GM19438 (cell line): ENCODE results near the gene CCT6A.
A peak's percentile ranks its signal among the peaks of the same experiment; 100 is the strongest.
"Not testable (repeated sequence)": the region's sequence is repeated elsewhere in the genome, so short reads cannot be mapped to it uniquely, and the experiment has no call there.

ENCODE experiments used
- ATAC-seq: cut with Tn5 transposase; IDR thresholded peaks from one replicate; pipeline ENCODE4 v1.9.1; 2021; ENCODE audit warnings: low read depth; ENCODE audit not compliant: unreplicated experiment

Gene CCT6A, protein sequence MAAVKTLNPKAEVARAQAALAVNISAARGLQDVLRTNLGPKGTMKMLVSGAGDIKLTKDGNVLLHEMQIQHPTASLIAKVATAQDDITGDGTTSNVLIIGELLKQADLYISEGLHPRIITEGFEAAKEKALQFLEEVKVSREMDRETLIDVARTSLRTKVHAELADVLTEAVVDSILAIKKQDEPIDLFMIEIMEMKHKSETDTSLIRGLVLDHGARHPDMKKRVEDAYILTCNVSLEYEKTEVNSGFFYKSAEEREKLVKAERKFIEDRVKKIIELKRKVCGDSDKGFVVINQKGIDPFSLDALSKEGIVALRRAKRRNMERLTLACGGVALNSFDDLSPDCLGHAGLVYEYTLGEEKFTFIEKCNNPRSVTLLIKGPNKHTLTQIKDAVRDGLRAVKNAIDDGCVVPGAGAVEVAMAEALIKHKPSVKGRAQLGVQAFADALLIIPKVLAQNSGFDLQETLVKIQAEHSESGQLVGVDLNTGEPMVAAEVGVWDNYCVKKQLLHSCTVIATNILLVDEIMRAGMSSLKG

DNA sequence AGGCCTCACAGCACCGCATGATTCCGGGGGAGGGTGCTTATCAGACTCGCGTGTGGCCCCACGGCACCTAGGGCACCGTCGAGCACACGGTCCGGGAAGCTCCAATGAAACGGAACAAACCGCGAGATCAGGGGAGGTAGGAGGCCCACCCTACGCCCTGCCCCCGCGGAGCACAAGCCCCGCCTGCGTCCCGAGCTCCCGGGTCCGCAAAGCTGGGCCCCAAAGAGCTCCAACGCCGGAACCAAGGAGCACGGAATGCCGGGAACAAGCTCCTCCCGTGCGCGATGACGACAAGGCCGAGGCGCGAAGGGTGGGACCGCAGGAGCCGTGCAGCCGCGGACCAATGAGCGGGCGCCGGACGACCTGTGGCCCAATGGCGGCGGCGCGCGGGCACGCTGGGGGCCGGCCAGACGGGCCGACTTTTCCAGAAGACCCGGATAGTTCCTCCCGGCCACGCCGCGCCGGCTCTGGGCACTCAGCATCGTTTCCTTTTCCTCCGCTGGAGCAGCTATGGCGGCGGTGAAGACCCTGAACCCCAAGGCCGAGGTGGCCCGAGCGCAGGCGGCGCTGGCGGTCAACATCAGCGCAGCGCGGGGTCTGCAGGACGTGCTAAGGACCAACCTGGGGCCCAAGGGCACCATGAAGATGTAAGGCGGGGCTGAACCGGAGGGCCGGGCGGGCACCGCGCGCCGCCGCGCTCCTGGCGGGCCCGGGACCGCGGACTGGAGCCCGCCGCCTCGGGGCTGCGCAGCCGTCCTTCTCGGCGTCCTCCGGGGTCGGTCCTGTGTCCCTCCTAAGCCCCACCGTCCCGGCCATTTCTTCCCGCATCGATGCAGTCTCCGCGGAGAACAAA is at the start of gene CCT6A, which contains the start of gene PSPH:
CCT6A (plus strand) TSS at position 427 of the 853 bp plus-strand sequence; CDS start at position 511, 84 bp downstream.
PSPH (minus strand) TSS at position 106 of the 853 bp plus-strand sequence. CDS start 30,232 bp downstream, outside the sequence.
- ATAC-seq, result peak; percentile 95

GRCh38 chr7:56003749-56004148 is 47.8 kb upstream of the CCT6A start:
- ATAC-seq, result no peak

DNA sequence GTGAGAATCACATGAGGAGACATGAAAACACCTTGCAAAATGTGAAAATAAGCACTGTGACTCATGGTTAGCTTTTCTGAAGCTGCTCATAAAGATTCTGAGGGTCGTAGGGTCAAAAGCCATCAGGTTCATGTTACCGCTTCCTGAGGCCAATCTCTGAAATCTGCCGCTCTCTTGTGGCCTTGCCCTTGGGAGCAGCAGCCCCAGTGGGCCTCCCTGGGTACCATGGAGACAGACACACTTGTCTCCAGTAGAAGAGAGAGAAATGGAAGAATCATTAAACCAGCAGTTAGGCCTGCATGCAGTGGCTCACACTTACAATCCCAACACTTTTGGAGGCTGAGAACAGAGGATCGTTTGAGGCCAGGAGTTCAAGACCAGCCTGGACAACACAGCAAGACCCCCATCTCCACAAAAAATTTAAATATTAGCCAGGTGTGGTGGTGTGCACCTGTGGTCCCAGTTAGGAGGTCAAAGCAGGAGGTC is 44.4 kb upstream of the CCT6A start:
- ATAC-seq, result no peak

- no peak for ATAC-seq
Measured at GRCh38 chr7:56007891-56008290, 43.7 kb upstream of the CCT6A start.

DNA sequence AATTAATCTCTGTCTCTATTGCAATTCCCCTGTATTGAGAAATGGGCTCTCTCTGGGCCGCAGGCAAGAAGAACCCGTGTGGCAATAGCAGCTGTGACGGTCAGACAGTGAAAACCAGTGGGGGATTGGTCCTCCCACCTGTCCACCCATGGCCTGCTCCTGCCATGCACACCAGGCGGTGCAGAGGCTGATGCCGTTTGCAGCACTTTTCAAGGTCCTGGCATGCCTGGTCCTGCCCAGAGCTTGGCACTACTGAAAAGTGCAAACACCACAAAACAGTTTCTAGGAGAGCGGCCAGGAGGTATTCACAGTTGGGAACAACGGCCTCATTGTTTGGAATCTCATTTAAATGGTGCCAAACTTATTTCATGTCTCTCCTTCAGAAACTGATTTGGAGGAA is 41.9 kb upstream of the CCT6A start:
- ATAC-seq, result no peak

- ATAC-seq, result not testable (repeated sequence)
Measured at GRCh38 chr7:56017015-56017414, 34.5 kb upstream of the CCT6A start.

DNA sequence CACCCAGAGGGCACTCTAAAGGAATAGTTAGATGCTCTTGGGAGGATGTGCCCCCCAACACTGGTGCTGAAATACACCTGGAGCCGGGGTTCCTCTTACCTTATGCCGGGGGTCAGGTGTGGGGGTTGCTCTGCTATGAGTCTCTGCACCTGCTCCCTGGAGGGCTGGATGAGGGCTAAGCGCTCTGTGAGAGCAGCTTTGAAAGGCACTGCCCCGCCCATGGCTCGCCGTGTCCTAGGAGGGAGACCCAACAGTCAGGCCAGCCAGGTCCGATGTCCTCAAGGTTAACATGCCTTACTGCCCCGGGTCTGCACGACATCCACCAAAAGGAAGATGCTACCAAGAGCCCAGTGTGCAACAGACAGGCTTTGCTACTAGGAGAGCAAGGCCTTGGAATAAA is 32.1 kb upstream of the CCT6A start:
- ATAC-seq, result no peak

GRCh38 chr7:56023500-56023899 is 28.1 kb upstream of the CCT6A start:
- no peak for ATAC-seq

DNA sequence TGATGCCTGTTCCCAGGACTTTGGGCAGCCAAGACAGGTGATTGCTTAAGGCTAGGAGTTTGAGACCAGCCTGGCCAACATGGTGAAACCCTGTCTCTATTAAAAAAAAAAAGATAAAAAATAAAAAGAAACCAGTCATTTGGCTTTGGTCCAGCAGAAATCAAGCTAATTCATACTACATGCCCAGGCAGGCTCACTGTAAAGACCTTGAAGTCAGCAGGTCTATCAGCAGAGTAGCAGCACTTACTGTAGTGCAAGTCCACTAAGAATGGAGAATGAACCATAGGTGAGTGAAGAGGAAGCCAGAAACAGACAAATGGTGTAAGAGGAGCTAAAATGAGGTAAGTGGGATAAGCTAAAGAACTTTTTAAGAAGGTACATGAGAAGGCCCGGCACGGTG is 25.0 kb upstream of the CCT6A start:
- no peak for ATAC-seq

- ATAC-seq, result no peak
Measured at GRCh38 chr7:56028942-56029630, 22.5 kb upstream of the CCT6A start.

DNA sequence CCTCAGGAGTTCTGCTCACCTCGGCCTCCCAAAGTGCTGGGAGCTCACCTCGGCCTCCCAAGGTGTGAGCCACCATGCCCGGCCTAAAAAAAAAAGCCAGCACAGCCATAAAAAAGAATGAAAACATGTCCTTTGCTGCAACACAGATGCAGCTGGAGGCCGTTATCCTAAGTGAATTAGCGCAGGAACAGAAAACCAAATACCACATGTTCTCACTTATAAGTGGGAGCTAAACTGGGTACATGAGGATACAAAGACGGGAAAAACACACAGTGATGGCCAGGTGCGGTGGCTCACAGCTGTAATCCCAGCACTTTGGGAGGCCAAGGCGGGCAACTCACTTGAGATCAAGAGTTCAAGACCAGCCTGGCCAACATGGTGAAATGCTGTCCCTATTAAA is 21.2 kb upstream of the CCT6A start:
- ATAC-seq, result no peak

- ATAC-seq, result not testable (repeated sequence)
Measured at GRCh38 chr7:56031556-56031955, 20.0 kb upstream of the CCT6A start.

DNA sequence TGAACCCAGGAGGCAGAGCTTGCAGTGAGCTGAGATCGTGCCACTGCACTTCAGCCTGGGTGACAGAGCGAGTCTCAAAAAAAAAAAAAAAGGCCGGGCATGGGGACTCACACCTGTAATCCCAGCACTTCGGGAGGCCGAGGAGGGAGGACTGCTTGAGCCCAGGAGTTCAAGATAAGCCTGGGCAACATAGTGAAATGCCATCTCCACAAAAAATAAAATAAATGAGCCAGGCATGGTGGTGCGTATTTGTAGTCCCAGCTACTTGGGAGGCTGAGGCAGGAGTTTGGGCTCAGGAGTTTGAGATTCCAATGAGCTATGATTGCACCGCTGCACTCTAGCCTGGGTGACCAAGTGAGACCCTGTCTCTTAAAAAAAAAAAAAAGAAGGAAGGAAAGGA is 19.0 kb upstream of the CCT6A start:
- not testable (repeated sequence) for ATAC-seq

DNA sequence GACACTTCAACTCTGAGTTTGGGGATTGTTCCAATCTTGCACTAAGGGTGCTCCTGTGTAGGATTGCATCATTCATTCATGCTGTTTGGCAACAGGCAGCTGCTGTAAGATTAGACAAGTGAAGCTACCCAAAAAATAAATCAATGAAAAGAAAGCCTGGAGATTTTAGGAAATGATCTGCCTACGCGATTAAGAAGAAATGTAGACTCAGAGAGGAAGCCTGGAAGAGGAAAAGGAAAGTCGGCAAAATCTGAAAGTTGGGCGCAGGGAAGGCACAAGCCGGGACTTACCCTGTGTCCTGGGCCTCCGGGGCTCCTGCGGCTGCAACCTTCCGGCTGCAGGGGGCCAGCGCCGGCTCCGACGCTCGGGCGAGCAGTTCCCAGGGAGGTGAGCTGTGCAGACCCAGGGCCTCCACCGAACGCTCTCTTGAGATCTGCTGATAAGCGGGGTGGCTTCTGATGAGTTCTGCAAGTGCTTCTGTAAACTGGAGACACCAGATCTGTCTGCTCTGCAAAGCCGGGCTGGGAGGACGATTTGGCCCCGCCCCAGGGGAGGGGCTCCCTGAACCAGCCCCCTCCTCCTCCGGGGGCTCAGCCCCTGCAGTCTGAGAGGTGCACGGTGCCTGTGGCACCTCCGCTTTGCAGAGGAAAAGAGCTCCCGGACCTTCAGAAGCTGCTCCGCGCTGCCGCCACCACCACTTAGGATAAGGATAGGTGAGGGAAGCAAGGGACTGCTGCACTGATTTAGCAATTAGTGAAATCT is 17.7 kb upstream of the CCT6A start:
- ATAC-seq, result peak; percentile 98

DNA sequence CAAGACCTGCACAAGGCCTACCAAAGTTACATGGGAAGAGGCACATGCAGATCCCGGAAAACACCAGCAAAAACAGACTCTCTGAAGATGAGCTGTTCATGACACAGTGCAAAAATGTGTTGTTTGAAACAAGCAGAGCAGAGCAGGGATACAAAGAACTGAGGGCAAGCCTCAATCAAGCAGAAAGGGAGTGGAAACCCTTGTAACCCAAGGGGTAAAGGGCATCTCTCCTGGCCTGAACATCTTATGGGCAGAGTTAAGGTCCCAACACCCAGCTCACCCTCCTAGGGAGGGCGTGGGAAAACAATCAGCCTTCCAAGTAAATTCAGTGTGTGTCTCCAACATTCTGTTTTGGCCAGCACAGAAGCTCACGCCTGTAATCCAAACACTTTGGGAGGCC is 10.8 kb upstream of the CCT6A start:
- ATAC-seq, result no peak

DNA sequence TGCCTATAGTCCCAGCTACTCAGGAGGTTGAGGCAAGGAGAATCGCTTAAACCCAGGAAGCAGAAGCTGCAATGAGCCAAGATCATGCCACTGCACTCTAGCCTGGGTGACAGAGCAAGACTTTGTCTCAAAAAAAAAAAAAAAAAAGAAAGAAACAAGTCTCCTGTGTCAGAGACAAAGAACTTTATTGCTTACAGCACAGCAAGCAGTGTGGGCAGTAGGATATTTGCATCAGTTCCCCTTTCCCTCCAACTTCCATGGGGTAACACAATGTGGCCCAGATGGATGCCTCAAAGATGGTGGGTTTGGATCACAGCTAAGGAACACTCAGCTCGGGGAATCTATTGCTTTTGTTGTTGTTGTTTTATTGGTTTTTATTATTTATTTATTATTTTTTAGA is 5.8 kb upstream of the CCT6A start:
- ATAC-seq, result not testable (repeated sequence)

GRCh38 chr7:56046721-56047445 is 4.7 kb upstream of the CCT6A start:
- ATAC-seq, result no peak

- ATAC-seq, result not testable (repeated sequence)
Measured at GRCh38 chr7:56047446-56048116, 4.0 kb upstream of the CCT6A start.

- no peak for ATAC-seq
Measured at GRCh38 chr7:56048245-56048644, 3.3 kb upstream of the CCT6A start.
